Measurements from ENCODE around the gene SF1.

The SF1 gene

DNA sequence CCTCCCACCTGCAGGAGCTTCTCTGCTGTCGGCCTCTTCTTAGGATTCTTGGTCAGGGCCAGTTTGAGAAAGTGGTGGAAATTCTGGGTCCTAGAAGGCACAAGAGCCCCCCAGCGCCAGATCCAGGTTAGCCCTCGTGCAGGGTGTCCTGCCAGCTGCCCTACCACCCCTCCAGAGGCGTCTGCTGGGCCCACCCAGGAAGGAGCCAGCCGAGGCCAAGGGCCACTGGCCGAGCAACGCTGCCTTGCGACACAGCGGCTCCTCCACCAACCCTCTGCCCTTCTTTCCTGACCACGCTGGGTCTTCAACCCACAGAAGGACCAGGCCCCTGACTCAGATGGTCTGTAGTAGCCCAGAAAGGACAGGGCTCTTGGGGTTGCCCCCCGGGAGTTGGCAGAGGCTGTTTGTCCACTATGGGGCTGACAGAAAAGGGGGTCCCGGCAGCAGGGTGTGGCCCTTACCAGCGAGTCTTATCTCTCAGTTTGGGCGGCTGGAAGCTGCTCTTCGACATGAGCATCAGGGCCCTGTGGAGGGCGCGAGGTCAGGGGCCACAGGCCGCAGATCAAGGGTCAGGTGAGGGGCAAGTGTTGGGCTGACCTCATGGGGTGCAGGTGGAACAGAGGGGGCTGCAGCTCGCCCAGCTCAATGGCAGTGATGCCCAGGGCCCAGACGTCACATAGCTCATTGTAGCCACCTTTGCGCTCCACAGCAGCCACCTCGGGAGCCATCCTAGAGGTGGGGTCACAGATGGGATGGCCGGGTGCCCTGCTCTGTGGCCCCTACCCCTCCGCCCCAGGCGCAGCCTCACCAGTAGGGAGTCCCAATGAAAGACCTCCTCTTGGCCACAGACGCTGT, 22.2 kb upstream of the SF1 start:
- Histone ChIP-seq H3K27me3 (ENCODE audit: insufficient read depth, low read length, poor library complexity) (no peaks in the 10 kb centered on the region), H3K9ac (ENCODE audit: low read depth, low read length) (no peak overlapping the region), H3K27ac (ENCODE audit: low read length) (no peak overlapping the region), H3K4me1 (ENCODE audit: insufficient read depth, low read length) (peaks cover 35% of the 10 kb centered on the region), H3K79me2 (ENCODE audit: insufficient read depth, low read length) (no peaks in the 10 kb centered on the region), H2AFZ (ENCODE audit: low read depth, low read length) (no peak overlapping the region), H3K4me2 (ENCODE audit: insufficient read depth, low read length) (no peak overlapping the region), H3K36me3 (ENCODE audit: insufficient read depth, low read length) (peaks cover 20% of the 10 kb centered on the region), H3K9me3 (ENCODE audit: insufficient read depth, low read length, severe bottlenecking) (no peaks in the 10 kb centered on the region), H4K20me1 (ENCODE audit: insufficient read depth, low read length) (no peaks in the 10 kb centered on the region), H3K4me3 (ENCODE audit: low read depth in 1 of 2, low read length in 2 of 2) (no peak overlapping the region)
- no peak for DNase-seq
- no peak for ATAC-seq (ENCODE audit: insufficient read depth, low read depth)
- TF ChIP-seq, protein P1, sequence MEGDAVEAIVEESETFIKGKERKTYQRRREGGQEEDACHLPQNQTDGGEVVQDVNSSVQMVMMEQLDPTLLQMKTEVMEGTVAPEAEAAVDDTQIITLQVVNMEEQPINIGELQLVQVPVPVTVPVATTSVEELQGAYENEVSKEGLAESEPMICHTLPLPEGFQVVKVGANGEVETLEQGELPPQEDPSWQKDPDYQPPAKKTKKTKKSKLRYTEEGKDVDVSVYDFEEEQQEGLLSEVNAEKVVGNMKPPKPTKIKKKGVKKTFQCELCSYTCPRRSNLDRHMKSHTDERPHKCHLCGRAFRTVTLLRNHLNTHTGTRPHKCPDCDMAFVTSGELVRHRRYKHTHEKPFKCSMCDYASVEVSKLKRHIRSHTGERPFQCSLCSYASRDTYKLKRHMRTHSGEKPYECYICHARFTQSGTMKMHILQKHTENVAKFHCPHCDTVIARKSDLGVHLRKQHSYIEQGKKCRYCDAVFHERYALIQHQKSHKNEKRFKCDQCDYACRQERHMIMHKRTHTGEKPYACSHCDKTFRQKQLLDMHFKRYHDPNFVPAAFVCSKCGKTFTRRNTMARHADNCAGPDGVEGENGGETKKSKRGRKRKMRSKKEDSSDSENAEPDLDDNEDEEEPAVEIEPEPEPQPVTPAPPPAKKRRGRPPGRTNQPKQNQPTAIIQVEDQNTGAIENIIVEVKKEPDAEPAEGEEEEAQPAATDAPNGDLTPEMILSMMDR (IDR thresholded peaks at IDR 0.05; ENCODE audit: borderline replicate concordance, extremely low read depth, low read length, poor library complexity, severe bottlenecking): no peak
- TF ChIP-seq EZH2 (IDR thresholded peaks at IDR 0.05; ENCODE audit: borderline replicate concordance, low read depth, low read length, severe bottlenecking): no peak

DNA sequence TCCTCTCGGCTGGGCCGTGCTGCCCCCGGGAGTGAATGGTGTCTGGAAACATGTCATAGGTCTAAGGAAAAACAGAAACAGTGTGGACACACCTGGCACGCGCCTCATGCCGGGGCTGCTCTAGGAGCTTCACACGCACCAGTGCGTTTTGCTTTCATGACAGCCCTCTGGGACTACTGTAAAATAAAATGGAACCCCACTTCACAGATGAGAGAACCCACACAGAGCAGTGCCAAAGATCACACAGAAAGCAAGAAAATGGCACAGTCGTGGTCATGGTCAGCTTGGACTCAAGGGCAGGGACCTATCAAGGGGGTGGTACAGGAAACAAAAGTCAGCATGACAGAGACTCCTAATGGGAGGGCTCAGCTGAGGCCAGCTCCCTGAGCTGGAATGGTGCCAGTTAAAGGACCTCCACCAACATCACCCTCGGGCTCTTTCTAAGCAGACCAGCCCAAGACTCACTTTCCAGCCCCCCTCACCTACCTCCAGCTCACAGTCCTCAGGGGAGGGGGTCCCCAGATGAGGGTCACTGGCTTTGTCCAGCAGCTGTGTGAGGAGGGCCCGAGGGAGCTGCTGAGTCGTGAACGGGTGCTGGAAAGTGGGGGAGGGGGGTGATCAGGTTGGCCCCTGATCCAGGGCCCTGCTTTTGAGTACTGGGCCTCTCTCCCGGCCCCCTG, 21.4 kb upstream of the SF1 start:
- DNase-seq (no peak), ATAC-seq (ENCODE audit: insufficient read depth, low read depth) (no peak)
- Histone ChIP-seq H3K4me1 (ENCODE audit: insufficient read depth, low read length) (peaks cover 27% of the 10 kb centered on the region), H3K36me3 (ENCODE audit: insufficient read depth, low read length) (peaks cover 12% of the 10 kb centered on the region), H3K4me3 (ENCODE audit: low read depth in 1 of 2, low read length in 2 of 2) (no peak overlapping the region), H2AFZ (ENCODE audit: low read depth, low read length) (no peak overlapping the region), H4K20me1 (ENCODE audit: insufficient read depth, low read length) (no peaks in the 10 kb centered on the region), H3K27me3 (ENCODE audit: insufficient read depth, low read length, poor library complexity) (no peaks in the 10 kb centered on the region), H3K9me3 (ENCODE audit: insufficient read depth, low read length, severe bottlenecking) (no peaks in the 10 kb centered on the region), H3K4me2 (ENCODE audit: insufficient read depth, low read length) (no peak overlapping the region), H3K79me2 (ENCODE audit: insufficient read depth, low read length) (no peaks in the 10 kb centered on the region), H3K9ac (ENCODE audit: low read depth, low read length) (no peak overlapping the region), H3K27ac (ENCODE audit: low read length) (no peak overlapping the region)
- TF ChIP-seq, protein P1 (IDR thresholded peaks at IDR 0.05; ENCODE audit: borderline replicate concordance, extremely low read depth, low read length, poor library complexity, severe bottlenecking): no peak

DNA sequence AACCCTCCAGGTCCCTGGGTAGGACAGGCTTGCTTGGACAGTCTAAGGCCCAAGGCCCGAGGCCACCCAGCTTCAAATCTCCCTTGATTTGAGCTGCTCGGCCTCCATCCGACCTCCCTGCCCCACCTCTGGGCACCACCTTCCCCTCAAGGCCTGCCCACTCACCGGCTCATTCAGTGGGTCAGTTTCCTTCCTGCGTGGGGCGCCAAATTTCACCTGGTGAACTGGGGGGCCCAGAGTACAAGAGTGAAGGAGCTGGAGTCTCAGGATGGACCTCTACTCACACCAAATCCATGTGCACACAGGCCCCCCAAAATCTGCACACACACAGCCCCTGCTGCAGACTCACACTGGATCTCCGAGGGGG, 20.9 kb upstream of the SF1 start:
- TF ChIP-seq, protein P1 (IDR thresholded peaks at IDR 0.05; ENCODE audit: borderline replicate concordance, extremely low read depth, low read length, poor library complexity, severe bottlenecking): no peak
- no peak for TF ChIP-seq EZH2 (IDR thresholded peaks at IDR 0.05; ENCODE audit: borderline replicate concordance, low read depth, low read length, severe bottlenecking)
- no peak overlapping the region for H3K27ac ChIP-seq (ENCODE audit: low read length)
- peaks cover 22% of the 10 kb centered on the region for H3K4me1 ChIP-seq (ENCODE audit: insufficient read depth, low read length)
- H3K79me2 ChIP-seq (ENCODE audit: insufficient read depth, low read length): no peaks in the 10 kb centered on the region
- H4K20me1 ChIP-seq (ENCODE audit: insufficient read depth, low read length): no peaks in the 10 kb centered on the region
- H3K9me3 ChIP-seq (ENCODE audit: insufficient read depth, low read length, severe bottlenecking): no peaks in the 10 kb centered on the region
- H3K4me2 ChIP-seq (ENCODE audit: insufficient read depth, low read length): no peak overlapping the region
- H2AFZ ChIP-seq (ENCODE audit: low read depth, low read length): no peak overlapping the region
- no peaks in the 10 kb centered on the region for H3K27me3 ChIP-seq (ENCODE audit: insufficient read depth, low read length, poor library complexity)
- no peak overlapping the region for H3K9ac ChIP-seq (ENCODE audit: low read depth, low read length)
- peaks cover 10% of the 10 kb centered on the region for H3K36me3 ChIP-seq (ENCODE audit: insufficient read depth, low read length)
- no peak overlapping the region for H3K4me3 ChIP-seq (ENCODE audit: low read depth in 1 of 2, low read length in 2 of 2)
- no peak for DNase-seq
- no peak for ATAC-seq (ENCODE audit: insufficient read depth, low read depth)
